Ascending aorta (tissue), 2 donors: ENCODE data around the gene PTPRC. TPM values are rescaled to one million over a fixed set of nuclear protein-coding genes. Genes with fewer than 3 reads are reported as not detected.

ENCODE experiments used
- DNase-seq, 2 donors: peaks; one replicate each; pipeline ENCODE4 v3.0.0-alpha.2; 2019; ENCODE audit warnings: low spot score in 2 of 2
- H3K27ac ChIP-seq, 2 donors: fragments of 200-600 bp; sonication (generic); one replicate each; pipeline ENCODE4 v1.5.1; 2016 to 2017; ENCODE audit warnings: mild to moderate bottlenecking in 1 of 2
- H3K27me3 ChIP-seq: fragments of 200-600 bp; sonication (generic); one replicate; pipeline ENCODE4 v1.5.1; 2017
- H3K36me3 ChIP-seq, 2 donors: fragments of 200-600 bp; sonication (generic); one replicate each; pipeline ENCODE4 v1.5.1; 2016
- H3K4me1 ChIP-seq, 2 donors: fragments of 200-600 bp; sonication (generic); one replicate each; pipeline ENCODE4 v1.5.1; 2016 to 2017; ENCODE audit warnings: mild to moderate bottlenecking in 1 of 2
- H3K4me3 ChIP-seq, 2 donors: fragments of 200-600 bp; sonication (generic); one replicate each; pipeline ENCODE4 v1.5.1; 2016 to 2017; ENCODE audit warnings: mild to moderate bottlenecking in 1 of 2
- H3K9me3 ChIP-seq, 2 donors: fragments of 200-600 bp; sonication (generic); one replicate each; pipeline ENCODE4 v1.5.1; 2016
- CTCF ChIP-seq, 3 experiments: fragments of 200-600 bp in 2 of 3; fragments of 450-650 bp in 1 of 3; sonication (generic) in 2 of 3; IDR thresholded peaks; one replicate each; pipeline ENCODE4 v1.5.1; 2016 to 2019; ENCODE audit warnings: antibody characterized with exemption in 3 of 3, mild to moderate bottlenecking in 1 of 3, moderate library complexity in 1 of 3
- intact Hi-C: fragments of 100-400 bp; cut with DNase I; formaldehyde crosslinking; loops from one replicate; pipeline ENCODE4 v1.15.1; 2023
- total RNA-seq: library from RNA; depleted of rRNA; stranded (reverse); fragments of >200 nt; gene quantifications from one replicate; pipeline ENCODE4 v1.1.0, GENCODE V29; 2016

The PTPRC gene
- total RNA-seq, 1 donor from 2014 or later = 21.3 TPM

- intact Hi-C loops = no loop called here
- H3K27me3 ChIP-seq = no peaks in the 10 kb centered on the region
- H3K9me3 ChIP-seq = no peaks in the 10 kb centered on the region
- H3K4me1 ChIP-seq = no peaks in the 10 kb centered on the region
- no peak for DNase-seq
- TF ChIP-seq CTCF (IDR thresholded peaks at IDR 0.05) = no peak
- no peak overlapping the region for H3K4me3 ChIP-seq
- H3K27ac ChIP-seq = no peak overlapping the region
- H3K36me3 ChIP-seq = no peaks in the 10 kb centered on the region
Observed at GRCh38 chr1:198655459-198656121, 16.8 kb downstream of the PTPRC start.

GRCh38 chr1:198656500-198656932 is 17.7 kb downstream of the PTPRC start:
- no peak overlapping the region for H3K4me3 ChIP-seq
- no peaks in the 10 kb centered on the region for H3K36me3 ChIP-seq
- DNase-seq = peak in 1 of 2 donors; percentile 77
- intact Hi-C loops = no loop called here
- no peaks in the 10 kb centered on the region for H3K9me3 ChIP-seq
- H3K27me3 ChIP-seq = no peaks in the 10 kb centered on the region
- no peak for TF ChIP-seq CTCF (IDR thresholded peaks at IDR 0.05)
- H3K4me1 ChIP-seq = no peaks in the 10 kb centered on the region
- H3K27ac ChIP-seq = no peak overlapping the region

- intact Hi-C loops = no loop called here
- Histone ChIP-seq H3K27me3 (no peaks in the 10 kb centered on the region), H3K4me3 (peak overlapping the region in 1 of 2 donors; percentile 27), H3K9me3 (no peaks in the 10 kb centered on the region), H3K36me3 (no peaks in the 10 kb centered on the region), H3K27ac (peak overlapping the region in 1 of 2 donors; percentile 42), H3K4me1 (no peaks in the 10 kb centered on the region)
- no peak for DNase-seq
- TF ChIP-seq CTCF (IDR thresholded peaks at IDR 0.05) = no peak
Observed at GRCh38 chr1:198657550-198658064, 18.8 kb downstream of the PTPRC start.

- H3K27ac ChIP-seq = no peak overlapping the region
- intact Hi-C loops = no loop called here
Observed at GRCh38 chr1:198660341-198661261, 21.8 kb downstream of the PTPRC start.

GRCh38 chr1:198662821-198663220 is 24.0 kb downstream of the PTPRC start:
- Histone ChIP-seq H3K4me3 (no peak overlapping the region), H3K27me3 (no peaks in the 10 kb centered on the region), H3K27ac (no peak overlapping the region), H3K9me3 (no peaks in the 10 kb centered on the region), H3K4me1 (no peaks in the 10 kb centered on the region), H3K36me3 (no peaks in the 10 kb centered on the region)
- intact Hi-C loops = no loop called here
- no peak for DNase-seq
- TF ChIP-seq CTCF (IDR thresholded peaks at IDR 0.05) = no peak

More at GRCh38 chr1:198660341-198661261, 21.8 kb downstream of the PTPRC start:
- Histone ChIP-seq H3K36me3 (no peaks in the 10 kb centered on the region), H3K4me3 (no peak overlapping the region), H3K27me3 (no peaks in the 10 kb centered on the region), H3K4me1 (no peaks in the 10 kb centered on the region), H3K9me3 (no peaks in the 10 kb centered on the region)
- TF ChIP-seq CTCF (IDR thresholded peaks at IDR 0.05) = no peak
- DNase-seq = no peak
